Measurements from ENCODE around the gene ZFYVE21. TPM values are rescaled to one million over a fixed set of nuclear protein-coding genes. Genes with fewer than 3 reads are reported as not detected.

ZFYVE21 gene
- polyA plus RNA-seq, 2 of the 4 experiments (the other 2 are of a cell fraction) = 28.7 to 33.0 TPM

DNA sequence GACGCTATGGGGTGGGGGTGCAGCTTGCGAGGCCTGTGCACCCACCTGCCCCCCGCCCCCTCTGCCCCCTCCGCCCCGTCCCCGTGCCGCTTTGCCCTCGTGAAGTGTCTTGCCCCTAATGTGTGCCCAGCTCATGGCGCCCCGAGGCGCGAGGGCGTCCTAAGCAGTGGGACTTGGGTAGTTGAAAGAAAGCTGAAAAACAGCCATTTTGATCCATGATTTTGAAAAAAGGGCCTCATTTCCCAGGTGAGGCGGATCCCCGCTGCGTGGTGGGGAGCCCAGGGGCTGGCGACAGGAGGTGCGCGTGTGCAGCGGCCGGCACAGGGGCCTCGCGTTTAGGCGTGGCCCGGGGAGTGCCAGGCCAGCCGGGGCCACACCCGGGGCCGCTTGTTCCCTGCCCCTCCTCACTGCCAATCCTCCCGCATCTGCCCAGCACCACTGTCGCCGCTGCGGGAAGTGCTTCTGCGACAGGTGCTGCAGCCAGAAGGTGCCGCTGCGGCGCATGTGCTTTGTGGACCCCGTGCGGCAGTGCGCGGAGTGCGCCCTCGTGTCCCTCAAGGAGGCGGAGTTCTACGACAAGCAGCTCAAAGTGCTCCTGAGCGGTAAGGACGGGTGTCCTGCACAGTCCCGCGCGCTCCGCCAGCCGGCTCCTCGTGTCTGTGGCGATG is 11.8 kb downstream of the ZFYVE21 start:
- no peaks in the 10 kb centered on the region for H3K9me3 ChIP-seq
- TF ChIP-seq MAZ (IDR thresholded peaks at IDR 0.05; ENCODE audit: borderline replicate concordance, low read depth, low read length) (no peak), ELK1 (IDR thresholded peaks at IDR 0.05; ENCODE audit: low read depth, low read length) (no peak), ZSCAN20 (CRISPR knock-in tag; IDR thresholded peaks at IDR 0.05) (no peak), HMGXB4 (CRISPR knock-in tag; IDR thresholded peaks at IDR 0.05; ENCODE audit: borderline replicate concordance) (no peak), ESRRA (IDR thresholded peaks at IDR 0.05; ENCODE audit: borderline replicate concordance, low read length) (no peak)
- ATAC-seq (no peak), DNase-seq (ENCODE audit: low read depth in 1 of 2, low spot score in 1 of 2) (no peak), FAIRE-seq (no peak)
- no peaks in the 10 kb centered on the region for H3K4me1 ChIP-seq
- ChIA-PET CTCF (interaction anchor here (1.0 kb wide), 1 partner anchor 9 kb away, joined by 3 read pairs; no protein-coding TSS in a partner anchor), POLR2A (no interaction called here)
- no peak overlapping the region for H3K4me3 ChIP-seq
- 91% methylated on average over 37 of the region's 53 CpGs for WGBS (ENCODE audit: missing lambda C conversion rate)
- no peak overlapping the region for H3K27ac ChIP-seq
- no peak overlapping the region for H3K4me2 ChIP-seq

DNA sequence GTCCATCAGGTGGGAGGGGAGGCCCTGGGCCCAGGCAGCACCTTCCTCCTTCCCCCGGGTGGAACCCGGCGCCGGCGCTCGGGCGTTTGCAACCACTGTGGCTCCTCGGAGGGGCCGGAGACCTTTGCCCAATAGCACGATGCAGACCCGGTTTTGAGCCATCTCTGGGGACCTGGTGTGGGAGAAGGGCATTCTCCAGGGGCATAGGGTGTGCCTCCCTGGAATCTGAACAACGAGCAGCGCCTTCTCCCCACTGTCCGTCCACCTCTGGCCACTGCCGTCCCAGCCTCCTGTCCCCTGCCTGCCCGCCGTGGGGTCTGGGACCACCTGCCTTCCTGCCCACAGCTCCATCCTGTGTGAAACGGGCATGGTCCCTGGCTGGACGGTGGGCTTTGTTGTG is 12.5 kb downstream of the ZFYVE21 start:
- no peak overlapping the region for H3K4me3 ChIP-seq
- H3K27ac ChIP-seq = no peak overlapping the region
- no peaks in the 10 kb centered on the region for H3K9me3 ChIP-seq
- FAIRE-seq (no peak), ATAC-seq (no peak), DNase-seq (ENCODE audit: low read depth in 1 of 2, low spot score in 1 of 2) (no peak)
- CTCF ChIA-PET = interaction anchor here (1.4 kb wide), 1 partner anchor 9 kb away, joined by 4 read pairs; no protein-coding TSS in a partner anchor
- TF ChIP-seq EP300 (IDR thresholded peaks at IDR 0.05) (no peak), GATA3 (IDR thresholded peaks at IDR 0.05; ENCODE audit: borderline replicate concordance) (no peak), RNF2 (IDR thresholded peaks at IDR 0.05; ENCODE audit: borderline replicate concordance, low read depth) (no peak), ESRRA (IDR thresholded peaks at IDR 0.05; ENCODE audit: borderline replicate concordance, low read length) (no peak), TFCP2L1 (CRISPR knock-in tag; IDR thresholded peaks at IDR 0.05) (no peak)
- WGBS (ENCODE audit: missing lambda C conversion rate) = 91% methylated on average over 19 of the region's 19 CpGs
- H3K4me1 ChIP-seq = no peaks in the 10 kb centered on the region
- POLR2A ChIA-PET = no interaction called here
- no peak overlapping the region for H3K4me2 ChIP-seq

DNA sequence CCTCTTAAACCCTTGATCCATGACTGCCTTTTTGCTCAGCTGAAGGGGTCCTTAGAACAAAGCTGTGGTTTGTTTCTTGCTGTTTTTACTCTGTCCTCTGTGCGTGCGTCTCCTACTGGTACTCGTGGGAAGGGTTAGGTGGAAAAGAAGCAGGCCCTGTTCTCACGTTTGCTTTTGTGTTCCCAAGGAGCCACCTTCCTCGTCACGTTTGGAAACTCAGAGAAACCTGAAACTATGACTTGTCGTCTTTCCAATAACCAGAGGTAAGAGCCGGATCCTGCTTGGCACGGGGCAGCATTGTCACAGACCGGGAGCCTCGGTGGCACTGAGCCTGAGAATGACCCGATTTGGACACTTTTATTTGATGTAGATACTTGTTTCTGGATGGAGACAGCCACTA is 13.1 kb downstream of the ZFYVE21 start:
- H3K4me1 ChIP-seq = no peaks in the 10 kb centered on the region
- no peaks in the 10 kb centered on the region for H3K9me3 ChIP-seq
- CTCF ChIA-PET = interaction anchor here (1.4 kb wide), 1 partner anchor 9 kb away, joined by 4 read pairs; no protein-coding TSS in a partner anchor
- no peak overlapping the region for H3K27ac ChIP-seq
- DNase-seq (ENCODE audit: low read depth in 1 of 2, low spot score in 1 of 2) (no peak), ATAC-seq (no peak), FAIRE-seq (no peak)
- no peak overlapping the region for H3K4me3 ChIP-seq
- no peak overlapping the region for H3K4me2 ChIP-seq
- POLR2A ChIA-PET = no interaction called here
- WGBS (ENCODE audit: missing lambda C conversion rate) = 90% methylated on average over 12 of the region's 12 CpGs
- no peak for TF ChIP-seq POLR2AphosphoS2 (conservative IDR thresholded peaks at IDR 0.05; ENCODE audit: low read length)
- TF ChIP-seq MAZ (IDR thresholded peaks at IDR 0.05; ENCODE audit: borderline replicate concordance, low read depth, low read length) = no peak
- no peak for TF ChIP-seq ZC3H11A (IDR thresholded peaks at IDR 0.05)
- TF ChIP-seq RCOR1 (IDR thresholded peaks at IDR 0.05; ENCODE audit: low read depth, low read length) = no peak
- TF ChIP-seq REST (IDR thresholded peaks at IDR 0.05) = no peak
- no peak for TF ChIP-seq USF2 (IDR thresholded peaks at IDR 0.05)
- TF ChIP-seq ATOH8 (CRISPR knock-in tag; IDR thresholded peaks at IDR 0.05; ENCODE audit: low read depth) = no peak
- no peak for TF ChIP-seq ELK1 (IDR thresholded peaks at IDR 0.05; ENCODE audit: low read depth, low read length)
- TF ChIP-seq ZNF302 (CRISPR knock-in tag; IDR thresholded peaks at IDR 0.05) = no peak
- no peak for TF ChIP-seq EHMT2 (IDR thresholded peaks at IDR 0.05; ENCODE audit: low read depth)
- no peak for TF ChIP-seq KDM1A (IDR thresholded peaks at IDR 0.05; ENCODE audit: low read depth)

Data from A549 (cell line).